Neural progenitor cell (in vitro differentiated cells): Measurements from ENCODE around the gene TGM2. TPM values are rescaled to one million over a fixed set of nuclear protein-coding genes. Genes with fewer than 3 reads are reported as not detected.

ENCODE experiments used
- DNase-seq: peaks from one replicate; pipeline ENCODE4 v3.0.0-alpha.2; 2016; ENCODE audit warnings: low spot score
- H2AFZ ChIP-seq: fragments of 200-600 bp; sonication (generic); replicated peaks from 2 replicates; pipeline ENCODE4 v1.6.1; 2016; ENCODE audit warnings: antibody characterized with exemption
- H3F3A ChIP-seq: fragments of 200-600 bp; sonication (generic); 2 replicates; pipeline ENCODE4 v1.6.1; 2016; ENCODE audit warnings: antibody characterized with exemption, low read depth
- H3K27ac ChIP-seq: fragments of 200-600 bp; sonication (generic); 2 replicates; pipeline ENCODE4 v1.5.1; 2016; ENCODE audit warnings: mild to moderate bottlenecking
- H3K27me3 ChIP-seq: fragments of 200-600 bp; sonication (generic); 2 replicates; pipeline ENCODE4 v1.6.1; 2016; ENCODE audit warnings: mild to moderate bottlenecking, moderate library complexity
- H3K36me3 ChIP-seq: fragments of 200-600 bp; sonication (generic); 2 replicates; pipeline ENCODE4 v1.5.1; 2016
- H3K4me1 ChIP-seq: fragments of 200-600 bp; sonication (generic); 2 replicates; pipeline ENCODE4 v1.6.1; 2016; ENCODE audit warnings: mixed run types
- H3K4me2 ChIP-seq: fragments of 200-600 bp; sonication (generic); 2 replicates; pipeline ENCODE4 v1.6.1; 2016
- H3K4me3 ChIP-seq: fragments of 200-600 bp; sonication (generic); 2 replicates; pipeline ENCODE4 v1.5.1; 2016
- H3K79me2 ChIP-seq: fragments of 200-600 bp; sonication (generic); 2 replicates; pipeline ENCODE4 v1.6.1; 2016; ENCODE audit warnings: low read depth
- H3K9ac ChIP-seq: fragments of 200-600 bp; sonication (generic); 2 replicates; pipeline ENCODE4 v1.6.1; 2016
- H3K9me3 ChIP-seq: fragments of 200-600 bp; sonication (generic); 2 replicates; pipeline ENCODE4 v1.5.1; 2016; ENCODE audit warnings: low read depth
- H4K20me1 ChIP-seq: fragments of 200-600 bp; sonication (generic); 2 replicates; pipeline ENCODE4 v1.6.1; 2016; ENCODE audit warnings: low read depth
- H3K27ac Mint-ChIP-seq: 3 replicates; pipeline ENCODE4 v1.8.0; 2021; ENCODE audit warnings: mixed read lengths
- H3K27me3 Mint-ChIP-seq: 2 replicates; pipeline ENCODE4 v1.8.0; 2022; ENCODE audit warnings: low read depth, mild to moderate bottlenecking, inconsistent platforms, moderate library complexity, mixed read lengths; ENCODE audit not compliant: insufficient read depth
- H3K36me3 Mint-ChIP-seq: 3 replicates; pipeline ENCODE4 v1.8.0; 2021; ENCODE audit warnings: mixed read lengths
- H3K4me1 Mint-ChIP-seq: 3 replicates; pipeline ENCODE4 v1.8.0; 2021; ENCODE audit warnings: mixed read lengths
- H3K4me3 Mint-ChIP-seq: 3 replicates; pipeline ENCODE4 v1.8.0; 2021; ENCODE audit warnings: mild to moderate bottlenecking, moderate library complexity, mixed read lengths
- H3K9me3 Mint-ChIP-seq: 3 replicates; pipeline ENCODE4 v1.8.0; 2020; ENCODE audit warnings: mixed read lengths
- CTCF ChIP-seq: fragments of 200-600 bp; sonication (generic); IDR thresholded peaks from 2 replicates; pipeline ENCODE4 v1.5.1; 2017; ENCODE audit warnings: antibody characterized with exemption, mild to moderate bottlenecking
- EZH2 ChIP-seq: fragments of 200-600 bp; sonication (generic); IDR thresholded peaks from 2 replicates; pipeline ENCODE4 v1.6.1; 2017; ENCODE audit warnings: antibody characterized with exemption, mild to moderate bottlenecking, moderate library complexity
- EZH2phosphoT487 ChIP-seq: fragments of 200-600 bp; sonication (generic); IDR thresholded peaks from 2 replicates; pipeline ENCODE4 v1.6.1; 2017; ENCODE audit warnings: antibody characterized with exemption
- total RNA-seq: library from RNA; depleted of rRNA; stranded (reverse); fragments of >200 nt; gene quantifications from 2 replicates; pipeline ENCODE4 v1.2.3, GENCODE V29; 2015; ENCODE audit warnings: low replicate concordance

The TGM2 gene
- total RNA-seq, 1 donor from 2014 or later, result 0.22 TPM

- H3K27me3 Mint-ChIP-seq, result peaks cover 16% of the 10 kb centered on the region
Measured at GRCh38 chr20:38135271-38135650, 29.8 kb downstream of the TGM2 start.

GRCh38 chr20:38134427-38135270 lies 30.4 kb downstream of the TGM2 start:
- DNase-seq, result no peak
- Histone ChIP-seq H3F3A (no peaks in the 10 kb centered on the region), H3K9me3 (no peaks in the 10 kb centered on the region), H3K27ac (no peak overlapping the region), H3K36me3 (no peaks in the 10 kb centered on the region), H3K27me3 (no peaks in the 10 kb centered on the region), H3K4me3 (no peak overlapping the region), H3K79me2 (no peaks in the 10 kb centered on the region), H2AFZ (no peak overlapping the region), H3K9ac (no peak overlapping the region), H3K4me1 (no peaks in the 10 kb centered on the region), H4K20me1 (no peaks in the 10 kb centered on the region), H3K4me2 (no peak overlapping the region)
- no peak overlapping the region for H3K4me3 Mint-ChIP-seq
- H3K27ac Mint-ChIP-seq, result peak overlapping the region; percentile 2
- H3K36me3 Mint-ChIP-seq, result no peaks in the 10 kb centered on the region
- TF ChIP-seq EZH2phosphoT487 (no peak), EZH2 (no peak), CTCF (no peak)
- H3K4me1 Mint-ChIP-seq, result peaks cover 16% of the 10 kb centered on the region
- no peaks in the 10 kb centered on the region for H3K9me3 Mint-ChIP-seq
- H3K27me3 Mint-ChIP-seq, result peaks cover 15% of the 10 kb centered on the region

More at GRCh38 chr20:38135271-38135650, 29.8 kb downstream of the TGM2 start:
- Mint-ChIP-seq H3K9me3 (no peaks in the 10 kb centered on the region), H3K4me1 (peaks cover 13% of the 10 kb centered on the region), H3K4me3 (no peak overlapping the region), H3K36me3 (no peaks in the 10 kb centered on the region), H3K27ac (no peak overlapping the region)
- Histone ChIP-seq H3K36me3 (no peaks in the 10 kb centered on the region), H2AFZ (no peak overlapping the region), H3K9me3 (no peaks in the 10 kb centered on the region), H3F3A (no peaks in the 10 kb centered on the region), H3K27me3 (no peaks in the 10 kb centered on the region), H4K20me1 (no peaks in the 10 kb centered on the region), H3K27ac (no peak overlapping the region), H3K4me2 (no peak overlapping the region), H3K4me3 (no peak overlapping the region), H3K4me1 (no peaks in the 10 kb centered on the region), H3K79me2 (no peaks in the 10 kb centered on the region), H3K9ac (no peak overlapping the region)
- DNase-seq, result no peak
- TF ChIP-seq EZH2phosphoT487 (no peak), CTCF (no peak), EZH2 (no peak)

GRCh38 chr20:38133680-38134426 lies 31.2 kb downstream of the TGM2 start:
- no peak overlapping the region for H3K27ac Mint-ChIP-seq
- no peak for DNase-seq

More at GRCh38 chr20:38133680-38134426, 31.2 kb downstream of the TGM2 start:
- no peaks in the 10 kb centered on the region for H3K4me1 ChIP-seq
- no peaks in the 10 kb centered on the region for H3K27me3 ChIP-seq
- no peaks in the 10 kb centered on the region for H4K20me1 ChIP-seq
- no peaks in the 10 kb centered on the region for H3F3A ChIP-seq
- H3K4me3 ChIP-seq, result no peak overlapping the region
- no peaks in the 10 kb centered on the region for H3K36me3 ChIP-seq
- H3K4me3 Mint-ChIP-seq, result no peak overlapping the region
- peaks cover 17% of the 10 kb centered on the region for H3K4me1 Mint-ChIP-seq
- H3K4me2 ChIP-seq, result no peak overlapping the region
- no peak overlapping the region for H3K9ac ChIP-seq
- H3K27me3 Mint-ChIP-seq, result peaks cover 12% of the 10 kb centered on the region
- no peak overlapping the region for H2AFZ ChIP-seq
- no peaks in the 10 kb centered on the region for H3K9me3 ChIP-seq
- no peak overlapping the region for H3K27ac ChIP-seq
- no peaks in the 10 kb centered on the region for H3K36me3 Mint-ChIP-seq
- no peak for TF ChIP-seq CTCF
- TF ChIP-seq EZH2, result no peak
- TF ChIP-seq EZH2phosphoT487, result no peak
- no peaks in the 10 kb centered on the region for H3K79me2 ChIP-seq
- no peaks in the 10 kb centered on the region for H3K9me3 Mint-ChIP-seq
